GM19324 (cell line): Measurements from ENCODE around the gene ZNF615.
"Not testable (repeated sequence)": the region's sequence is repeated elsewhere in the genome, so short reads cannot be mapped to it uniquely, and the experiment has no call there.

Experiments
- ATAC-seq: cut with Tn5 transposase; IDR thresholded peaks from one replicate; pipeline ENCODE4 v1.9.1; 2021; ENCODE audit warnings: mild to moderate bottlenecking, moderate library complexity; ENCODE audit not compliant: unreplicated experiment, low FRiP score

ZNF615 gene

GRCh38 chr19:52007806-52008557 lies at the start of gene ZNF615:
Gene ZNF615, minus strand, starts transcription at chr19:52008211. Its CDS starts 4,500 bp downstream, at chr19:52003711.
- ATAC-seq, result peak; percentile 93

GRCh38 chr19:52056480-52056879 lies 48.5 kb upstream of the ZNF615 start:
- ATAC-seq, result not testable (repeated sequence)

GRCh38 chr19:52051736-52052135 lies 43.7 kb upstream of the ZNF615 start:
- ATAC-seq, result not testable (repeated sequence)

- ATAC-seq, result peak; percentile 92
These were observed 40.8 kb upstream of the ZNF615 start, which contains the start of gene ZNF432 for GRCh38 chr19:52048555-52049501. Gene ZNF432, minus strand, starts transcription at chr19:52048838. Its CDS starts 1,970 bp downstream, at chr19:52046868.

GRCh38 chr19:52039169-52039568 lies 31.2 kb upstream of the ZNF615 start:
- ATAC-seq, result no peak

GRCh38 chr19:52034051-52034728 lies 26.2 kb upstream of the ZNF615 start:
- no peak for ATAC-seq

- ATAC-seq, result peak; percentile 28
These were observed 20.7 kb upstream of the ZNF615 start for GRCh38 chr19:52028780-52029123.

GRCh38 chr19:52028027-52028779 lies 20.2 kb upstream of the ZNF615 start, which contains the start of gene ZNF614:
Gene ZNF614, minus strand, starts transcription at chr19:52028379. Its CDS starts 2,634 bp downstream, at chr19:52025745.
- ATAC-seq, result peak; percentile 92

- not testable (repeated sequence) for ATAC-seq
These were observed 18.4 kb upstream of the ZNF615 start for GRCh38 chr19:52026255-52026990.

- ATAC-seq, result not testable (repeated sequence)
These were observed 16.5 kb upstream of the ZNF615 start for GRCh38 chr19:52024478-52024877.

GRCh38 chr19:52022193-52022592 lies 14.2 kb upstream of the ZNF615 start:
- ATAC-seq, result no peak

GRCh38 chr19:52020506-52020905 lies 12.5 kb upstream of the ZNF615 start:
- ATAC-seq, result no peak

GRCh38 chr19:52010674-52011073 lies 2.7 kb upstream of the ZNF615 start:
- ATAC-seq, result no peak

- no peak for ATAC-seq
These were observed 583 bp downstream of the ZNF615 start for GRCh38 chr19:52007451-52007805.

- ATAC-seq, result no peak
These were observed 13.9 kb downstream of the ZNF615 start for GRCh38 chr19:51994048-51994644.

- no peak for ATAC-seq
These were observed 14.6 kb downstream of the ZNF615 start for GRCh38 chr19:51993422-51993821.

GRCh38 chr19:51986309-51987291 lies 21.4 kb downstream of the ZNF615 start, which contains the start of gene ZNF350:
Gene ZNF350, minus strand, starts transcription at chr19:51986840. Its CDS starts 12,480 bp downstream, at chr19:51974360.
- ATAC-seq, result peak; percentile 96

- no peak for ATAC-seq
These were observed 24.6 kb downstream of the ZNF615 start for GRCh38 chr19:51983361-51983760.
